ENCODE results near the gene OBP2B. TPM values are rescaled to one million over a fixed set of nuclear protein-coding genes. Genes with fewer than 3 reads are reported as not detected.

Gene OBP2B
- polyA plus RNA-seq, 1 donor from 2014 or later = not detected

GRCh38 chr9:133256136-133256461 lies 47.0 kb upstream of the OBP2B start:
- Histone ChIP-seq H3K36me3 (ENCODE audit: insufficient read depth, low read length) (no peaks in the 10 kb centered on the region), H2AFZ (ENCODE audit: low read depth, low read length) (no peak overlapping the region), H3K9ac (ENCODE audit: low read length) (no peak overlapping the region), H3K4me3 (ENCODE audit: low read length) (no peak overlapping the region), H3K4me2 (ENCODE audit: low read length) (no peak overlapping the region), H3K79me2 (replicated peaks; ENCODE audit: insufficient read depth, low read length) (no peaks in the 10 kb centered on the region), H4K20me1 (ENCODE audit: insufficient read depth) (no peaks in the 10 kb centered on the region), H3K9me3 (ENCODE audit: low read length) (peaks cover 4% of the 10 kb centered on the region), H3K27ac (ENCODE audit: low read length) (no peak overlapping the region), H3K9me2 (ENCODE audit: insufficient read depth, low read length) (no peaks in the 10 kb centered on the region), H3F3A (ENCODE audit: insufficient read depth, low read length, poor library complexity, severe bottlenecking) (no peaks in the 10 kb centered on the region), H3K27me3 (ENCODE audit: insufficient read depth, low read depth, low read length) (no peaks in the 10 kb centered on the region)
- no peak for TF ChIP-seq POLR2AphosphoS5 (IDR thresholded peaks at IDR 0.05)
- TF ChIP-seq RAD21 (conservative IDR thresholded peaks at IDR 0.05) = no peak
- TF ChIP-seq MXI1 (conservative IDR thresholded peaks at IDR 0.05; ENCODE audit: poor library complexity, severe bottlenecking) = no peak

DNA sequence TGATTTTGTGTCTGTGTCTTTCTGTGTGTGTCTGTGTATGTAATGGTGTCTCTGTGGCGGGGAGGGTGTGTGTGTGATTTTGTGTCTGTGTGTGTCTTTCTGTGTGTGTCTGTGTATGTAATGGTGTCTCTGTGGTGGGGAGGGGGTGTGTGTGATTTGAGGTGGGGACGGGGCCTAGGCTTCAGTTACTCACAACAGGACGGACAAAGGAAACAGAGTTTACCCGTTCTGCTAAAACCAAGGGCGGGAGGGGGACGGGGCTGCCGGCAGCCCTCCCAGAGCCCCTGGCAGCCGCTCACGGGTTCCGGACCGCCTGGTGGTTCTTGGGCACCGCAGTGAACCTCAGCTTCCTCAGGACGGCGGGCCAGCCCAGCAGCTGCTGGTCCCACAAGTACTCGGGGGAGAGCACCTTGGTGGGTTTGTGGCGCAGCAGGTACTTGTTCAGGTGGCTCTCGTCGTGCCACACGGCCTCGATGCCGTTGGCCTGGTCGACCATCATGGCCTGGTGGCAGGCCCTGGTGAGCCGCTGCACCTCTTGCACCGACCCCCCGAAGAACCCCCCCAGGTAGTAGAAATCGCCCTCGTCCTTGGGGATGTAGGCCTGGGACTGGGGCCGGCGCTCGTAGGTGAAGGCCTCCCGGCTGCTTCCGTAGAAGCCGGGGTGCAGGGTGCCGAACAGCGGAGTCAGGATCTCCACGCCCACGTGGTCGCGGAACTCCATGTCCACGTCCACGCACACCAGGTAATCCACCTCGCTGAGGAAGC lies 46.5 kb upstream of the OBP2B start:
- Histone ChIP-seq H3K4me3 (ENCODE audit: low read length) (no peak overlapping the region), H3K4me2 (ENCODE audit: low read length) (no peak overlapping the region), H2AFZ (ENCODE audit: low read depth, low read length) (no peak overlapping the region), H3K27ac (ENCODE audit: low read length) (no peak overlapping the region), H4K20me1 (ENCODE audit: insufficient read depth) (no peaks in the 10 kb centered on the region), H3K79me2 (replicated peaks; ENCODE audit: insufficient read depth, low read length) (no peaks in the 10 kb centered on the region), H3K27me3 (ENCODE audit: insufficient read depth, low read depth, low read length) (no peaks in the 10 kb centered on the region), H3K9ac (ENCODE audit: low read length) (no peak overlapping the region), H3K9me2 (ENCODE audit: insufficient read depth, low read length) (no peaks in the 10 kb centered on the region), H3K36me3 (ENCODE audit: insufficient read depth, low read length) (no peaks in the 10 kb centered on the region), H3K9me3 (ENCODE audit: low read length) (peaks cover 4% of the 10 kb centered on the region), H3F3A (ENCODE audit: insufficient read depth, low read length, poor library complexity, severe bottlenecking) (no peaks in the 10 kb centered on the region)
- TF ChIP-seq CTCF (IDR thresholded peaks at IDR 0.05; ENCODE audit: poor library complexity, severe bottlenecking) (no peak), POLR2AphosphoS5 (IDR thresholded peaks at IDR 0.05) (no peak), TAF1 (IDR thresholded peaks at IDR 0.05; ENCODE audit: low read depth) (no peak), RAD21 (conservative IDR thresholded peaks at IDR 0.05) (no peak), SMC3 (conservative IDR thresholded peaks at IDR 0.05; ENCODE audit: poor library complexity) (no peak), EP300 (conservative IDR thresholded peaks at IDR 0.05; ENCODE audit: poor library complexity, severe bottlenecking) (no peak), REST (IDR thresholded peaks at IDR 0.05; ENCODE audit: borderline replicate concordance) (no peak), EZH2 (IDR thresholded peaks at IDR 0.05; ENCODE audit: borderline replicate concordance, insufficient read depth, low read length, poor library complexity, severe bottlenecking) (no peak), MXI1 (conservative IDR thresholded peaks at IDR 0.05; ENCODE audit: poor library complexity, severe bottlenecking) (no peak)

All from neural cell (in vitro differentiated cells).